H9 (cell line): Measurements from ENCODE around the gene PPP2CA. TPM values are rescaled to one million over a fixed set of nuclear protein-coding genes. Genes with fewer than 3 reads are reported as not detected.

Experiments
- DNase-seq: peaks from one replicate; pipeline ENCODE4 v3.0.0-alpha.2; 2017
- H2AFZ ChIP-seq: one replicate; pipeline ENCODE4 v1.6.1; 2013; ENCODE audit warnings: mild to moderate bottlenecking, low read length, control low read depth, moderate library complexity
- H2AK5ac ChIP-seq: 2 replicates; pipeline ENCODE4 v1.6.1; 2013; ENCODE audit warnings: low read length, control low read depth, mixed read lengths; ENCODE audit not compliant: insufficient read length
- H2BK120ac ChIP-seq: one replicate; pipeline ENCODE4 v1.6.1; 2013; ENCODE audit warnings: low read depth, mild to moderate bottlenecking, low read length, control low read depth, inconsistent platforms; ENCODE audit not compliant: poor library complexity, severe bottlenecking
- H2BK12ac ChIP-seq: 2 replicates; pipeline ENCODE4 v1.6.1; 2013; ENCODE audit warnings: low read length, control low read depth, mixed read lengths, low read depth; ENCODE audit not compliant: insufficient read length
- H2BK15ac ChIP-seq: 2 replicates; pipeline ENCODE4 v1.6.1; 2013; ENCODE audit warnings: low read depth, low read length, control low read depth
- H2BK20ac ChIP-seq: one replicate; pipeline ENCODE4 v1.6.1; 2013; ENCODE audit warnings: low read depth, mild to moderate bottlenecking, low read length, control low read depth, inconsistent platforms; ENCODE audit not compliant: poor library complexity, severe bottlenecking
- H2BK5ac ChIP-seq: 2 replicates; pipeline ENCODE4 v1.6.1; 2013; ENCODE audit warnings: low read length, control low read depth, mixed read lengths; ENCODE audit not compliant: insufficient read length
- H3K14ac ChIP-seq: 2 replicates; pipeline ENCODE4 v1.6.1; 2013; ENCODE audit warnings: low read length, control low read depth; ENCODE audit not compliant: insufficient read depth
- H3K18ac ChIP-seq: 2 replicates; pipeline ENCODE4 v1.6.1; 2013; ENCODE audit warnings: low read depth, mild to moderate bottlenecking, mixed read lengths, low read length, control low read depth; ENCODE audit not compliant: insufficient read length
- H3K23ac ChIP-seq: 2 replicates; pipeline ENCODE4 v1.6.1; 2013; ENCODE audit warnings: low read length, control low read depth, mixed read lengths, low read depth; ENCODE audit not compliant: insufficient read length
- H3K23me2 ChIP-seq: 2 replicates; pipeline ENCODE4 v1.6.1; 2013; ENCODE audit warnings: low read depth, mild to moderate bottlenecking, mixed read lengths, low read length, control low read depth; ENCODE audit not compliant: insufficient read length, poor library complexity, severe bottlenecking
- H3K27ac ChIP-seq: 2 replicates; pipeline ENCODE4 v1.5.1; 2013; ENCODE audit warnings: low read length, control low read depth, mixed read lengths, low read depth; ENCODE audit not compliant: insufficient read length
- H3K27me3 ChIP-seq: 2 replicates; pipeline ENCODE4 v1.6.1; 2013; ENCODE audit warnings: low read length, control low read depth, inconsistent platforms; ENCODE audit not compliant: insufficient read depth
- H3K4ac ChIP-seq: 2 replicates; pipeline ENCODE4 v1.6.1; 2013; ENCODE audit warnings: low read depth, mild to moderate bottlenecking, control low read depth, inconsistent platforms, low read length, moderate library complexity
- H3K4me1 ChIP-seq: 2 replicates; pipeline ENCODE4 v1.6.1; 2013; ENCODE audit warnings: low read length, control low read depth, inconsistent platforms; ENCODE audit not compliant: insufficient read depth
- H3K4me2 ChIP-seq: 2 replicates; pipeline ENCODE4 v1.6.1; 2013; ENCODE audit warnings: low read length, control low read depth, mixed read lengths; ENCODE audit not compliant: insufficient read length, insufficient read depth
- H3K56ac ChIP-seq: 2 replicates; pipeline ENCODE4 v1.6.1; 2013; ENCODE audit warnings: low read depth, mild to moderate bottlenecking, mixed read lengths, low read length, control low read depth; ENCODE audit not compliant: insufficient read length
- H3K79me1 ChIP-seq: 2 replicates; pipeline ENCODE4 v1.6.1; 2013; ENCODE audit warnings: low read depth, mild to moderate bottlenecking, moderate library complexity, low read length, control low read depth, inconsistent platforms; ENCODE audit not compliant: insufficient read depth, poor library complexity, severe bottlenecking
- H3K79me2 ChIP-seq: 2 replicates; pipeline ENCODE4 v1.6.1; 2013; ENCODE audit warnings: low read length, control low read depth, inconsistent platforms; ENCODE audit not compliant: insufficient read depth
- H3K9ac ChIP-seq: 2 replicates; pipeline ENCODE4 v1.6.1; 2013; ENCODE audit warnings: low read length, control low read depth, mixed read lengths; ENCODE audit not compliant: insufficient read length; ENCODE audit errors: extremely low read depth
- H3K9me3 ChIP-seq: one replicate; pipeline ENCODE4 v1.6.1; 2013; ENCODE audit warnings: low read depth, low read length, inconsistent platforms; ENCODE audit not compliant: control insufficient read depth
- H3T11ph ChIP-seq: one replicate; pipeline ENCODE4 v1.6.1; 2013; ENCODE audit warnings: mild to moderate bottlenecking, low read length, control low read depth, inconsistent platforms
- H4K20me1 ChIP-seq: one replicate; pipeline ENCODE4 v1.6.1; 2013; ENCODE audit not compliant: control insufficient read depth, insufficient read length, insufficient read depth
- H4K5ac ChIP-seq: 2 replicates; pipeline ENCODE4 v1.6.1; 2013; ENCODE audit warnings: low read depth, mild to moderate bottlenecking, mixed read lengths, low read length, control low read depth; ENCODE audit not compliant: insufficient read length
- H4K8ac ChIP-seq: replicated peaks from 2 replicates; pipeline ENCODE4 v1.6.1; 2013; ENCODE audit warnings: low read length, control low read depth, mixed read lengths, low read depth; ENCODE audit not compliant: insufficient read length
- H4K91ac ChIP-seq: 2 replicates; pipeline ENCODE4 v1.6.1; 2013; ENCODE audit warnings: low read depth, mild to moderate bottlenecking, moderate library complexity, mixed read lengths, low read length, control low read depth; ENCODE audit not compliant: insufficient read length
- H3K27ac Mint-ChIP-seq, 3 experiments: 2 replicates in 2 of 3; 3 replicates in 1 of 3; pipeline ENCODE4 v1.8.0; 2020 to 2021; ENCODE audit warnings: mixed read lengths in 3 of 3, mild to moderate bottlenecking in 1 of 3, moderate library complexity in 1 of 3
- H3K27me3 Mint-ChIP-seq: 2 replicates; pipeline ENCODE4 v1.8.0; 2021; ENCODE audit warnings: low read depth, mild to moderate bottlenecking, moderate library complexity, mixed read lengths
- H3K36me3 Mint-ChIP-seq, 3 experiments: 2 replicates in 2 of 3; 3 replicates in 1 of 3; pipeline ENCODE4 v1.8.0; 2020 to 2021; ENCODE audit warnings: low read depth in 3 of 3, mixed read lengths in 3 of 3; ENCODE audit not compliant: insufficient read depth in 1 of 3
- H3K4me1 Mint-ChIP-seq, 2 experiments: 2 replicates each; pipeline ENCODE4 v1.8.0; 2020; ENCODE audit warnings: mixed read lengths in 2 of 2
- H3K4me3 Mint-ChIP-seq, 2 experiments: 2 replicates in 1 of 2; 3 replicates in 1 of 2; pipeline ENCODE4 v1.8.0; 2020 to 2021; ENCODE audit warnings: mild to moderate bottlenecking in 2 of 2, mixed read lengths in 2 of 2, moderate library complexity in 1 of 2
- H3K9me3 Mint-ChIP-seq, 2 experiments: 2 replicates in 1 of 2; 3 replicates in 1 of 2; pipeline ENCODE4 v1.8.0; 2020; ENCODE audit warnings: mild to moderate bottlenecking in 2 of 2, mixed read lengths in 2 of 2, moderate library complexity in 1 of 2
- WGBS: extraction: QIAGEN DNeasy Blood & Tissue Kit; methylation state at CpG from one replicate; pipeline ENCODE4 v1.1.7; 2013; ENCODE audit warnings: missing lambda C conversion rate, low lambda C conversion rate, mixed read lengths; ENCODE audit not compliant: insufficient read length; ENCODE audit errors: extremely low coverage; 5-methylcytosine and 5-hydroxymethylcytosine counted together
- total RNA-seq: library from RNA; stranded (reverse); gene quantifications from 2 replicates; pipeline ENCODE4 v1.2.1, GENCODE V29; 2021
- TF ChIP-seq, protein P1 (sequence below): fragments of 200-600 bp; sonication (generic); conservative IDR thresholded peaks from 3 replicates; pipeline ENCODE4 v1.8.0; 2021; ENCODE audit warnings: antibody characterized with exemption, mild to moderate bottlenecking

The PPP2CA gene
- total RNA-seq, 1 experiment from 2014 or later = 244 TPM

GRCh38 chr5:134246771-134247427 is 21.0 kb upstream of the PPP2CA start:
- H3K23me2 ChIP-seq = no peaks in the 10 kb centered on the region
- no peak overlapping the region for H4K91ac ChIP-seq
- no peaks in the 10 kb centered on the region for H3K36me3 Mint-ChIP-seq
- no peak overlapping the region for H3K56ac ChIP-seq
- H3K4ac ChIP-seq = no peak overlapping the region
- no peak overlapping the region for H3K23ac ChIP-seq
- TF ChIP-seq, protein P1, sequence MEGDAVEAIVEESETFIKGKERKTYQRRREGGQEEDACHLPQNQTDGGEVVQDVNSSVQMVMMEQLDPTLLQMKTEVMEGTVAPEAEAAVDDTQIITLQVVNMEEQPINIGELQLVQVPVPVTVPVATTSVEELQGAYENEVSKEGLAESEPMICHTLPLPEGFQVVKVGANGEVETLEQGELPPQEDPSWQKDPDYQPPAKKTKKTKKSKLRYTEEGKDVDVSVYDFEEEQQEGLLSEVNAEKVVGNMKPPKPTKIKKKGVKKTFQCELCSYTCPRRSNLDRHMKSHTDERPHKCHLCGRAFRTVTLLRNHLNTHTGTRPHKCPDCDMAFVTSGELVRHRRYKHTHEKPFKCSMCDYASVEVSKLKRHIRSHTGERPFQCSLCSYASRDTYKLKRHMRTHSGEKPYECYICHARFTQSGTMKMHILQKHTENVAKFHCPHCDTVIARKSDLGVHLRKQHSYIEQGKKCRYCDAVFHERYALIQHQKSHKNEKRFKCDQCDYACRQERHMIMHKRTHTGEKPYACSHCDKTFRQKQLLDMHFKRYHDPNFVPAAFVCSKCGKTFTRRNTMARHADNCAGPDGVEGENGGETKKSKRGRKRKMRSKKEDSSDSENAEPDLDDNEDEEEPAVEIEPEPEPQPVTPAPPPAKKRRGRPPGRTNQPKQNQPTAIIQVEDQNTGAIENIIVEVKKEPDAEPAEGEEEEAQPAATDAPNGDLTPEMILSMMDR = no peak
- no peak overlapping the region for H2AFZ ChIP-seq
- peaks cover 8% of the 10 kb centered on the region; the same call in 1 of the 2 replicates for H3K4me1 ChIP-seq
- no peak overlapping the region for H3K18ac ChIP-seq
- H3K27ac Mint-ChIP-seq = no peak overlapping the region; a peak in 1 of 7 replicates
- no peaks in the 10 kb centered on the region; a peak in 1 of 5 replicates for H3K9me3 Mint-ChIP-seq
- H3T11ph ChIP-seq = no peak overlapping the region
- no peaks in the 10 kb centered on the region for H4K20me1 ChIP-seq
- no peak overlapping the region for H2BK15ac ChIP-seq
- H2AK5ac ChIP-seq = no peak overlapping the region
- H3K27ac ChIP-seq = no peak overlapping the region
- no peaks in the 10 kb centered on the region for H3K27me3 ChIP-seq
- no peaks in the 10 kb centered on the region for H3K9me3 ChIP-seq
- no peak overlapping the region for H3K9ac ChIP-seq
- no peaks in the 10 kb centered on the region for H3K27me3 Mint-ChIP-seq
- no peak overlapping the region for H2BK20ac ChIP-seq
- H3K4me1 Mint-ChIP-seq = peaks cover 38 to 40% of the 10 kb centered on the region in 2 experiments
- no peak overlapping the region for H2BK5ac ChIP-seq
- H3K4me3 Mint-ChIP-seq = no peak overlapping the region
- H4K8ac ChIP-seq = no peak overlapping the region
- no peaks in the 10 kb centered on the region for H3K79me1 ChIP-seq
- no peak overlapping the region for H2BK12ac ChIP-seq
- no peak overlapping the region for H3K14ac ChIP-seq
- no peak overlapping the region for H4K5ac ChIP-seq
- no peak for DNase-seq
- no peak overlapping the region for H2BK120ac ChIP-seq
- WGBS = no CpG with 5 or more reads among the region's 5 CpGs
- no peak overlapping the region for H3K4me2 ChIP-seq
- no peaks in the 10 kb centered on the region for H3K79me2 ChIP-seq
